Measurements from ENCODE around the gene EFNB3.

Gene EFNB3

GRCh38 chr17:7717756-7718350, 12.9 kb downstream of the EFNB3 start:
- DNase-seq (ENCODE audit: low read depth), result peak; percentile 52

- DNase-seq (ENCODE audit: low read depth), result no peak
Measured at GRCh38 chr17:7719661-7720060, 14.7 kb downstream of the EFNB3 start.

DNA sequence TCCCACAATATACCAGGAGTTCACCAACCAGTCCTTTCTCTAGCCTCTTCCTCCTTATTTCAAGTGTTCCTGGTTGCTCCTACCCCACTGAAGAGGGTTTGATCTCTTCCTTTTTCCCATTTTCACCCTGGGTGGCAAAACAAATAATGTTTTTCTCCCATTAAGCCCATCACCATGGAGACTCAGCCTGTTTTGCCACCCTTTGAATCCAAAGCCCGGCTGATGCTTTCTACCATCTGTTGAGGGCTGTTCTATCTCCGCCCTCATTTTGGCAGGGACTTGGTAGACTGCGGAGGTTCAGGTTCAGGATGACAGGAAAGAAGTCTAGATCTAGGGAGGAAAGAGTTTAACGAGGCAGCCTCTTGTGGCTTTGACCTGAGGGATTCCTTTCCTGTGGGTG, 15.1 kb downstream of the EFNB3 start:
- DNase-seq (ENCODE audit: low read depth), result no peak

GRCh38 chr17:7721612-7722011, 16.6 kb downstream of the EFNB3 start:
- no peak for DNase-seq (ENCODE audit: low read depth)

GRCh38 chr17:7727886-7728285, 22.9 kb downstream of the EFNB3 start:
- DNase-seq (ENCODE audit: low read depth), result no peak

- DNase-seq (ENCODE audit: low read depth), result no peak
Measured at GRCh38 chr17:7729816-7730215, 24.8 kb downstream of the EFNB3 start.

DNA sequence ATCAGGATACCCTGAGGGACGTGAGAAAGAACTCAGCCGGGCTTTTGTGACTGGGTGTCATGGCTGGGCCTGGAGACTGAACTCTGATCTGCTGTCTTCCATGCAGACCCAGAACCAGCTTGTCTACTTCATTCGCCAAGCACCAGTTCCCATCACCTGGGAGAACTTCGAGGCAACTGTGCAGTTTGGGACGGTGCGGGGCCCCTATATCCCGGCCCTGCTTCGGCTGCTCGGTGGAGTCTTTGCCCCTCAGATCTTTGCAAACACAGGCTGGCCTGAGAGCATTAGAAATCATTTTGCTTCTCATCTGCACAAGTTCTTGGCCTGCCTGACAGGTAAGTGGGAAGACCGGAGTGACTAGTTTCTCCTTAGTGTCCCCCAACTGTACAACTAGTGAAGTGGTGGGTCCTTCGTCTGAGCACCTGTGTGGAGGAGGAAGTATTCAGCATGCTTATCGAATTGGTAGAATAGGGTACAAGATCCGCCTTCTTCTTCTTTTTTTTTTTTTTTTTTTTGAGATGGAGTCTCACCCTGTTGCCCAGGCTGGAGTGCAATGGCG, 28.1 kb downstream of the EFNB3 start:
- no peak for DNase-seq (ENCODE audit: low read depth)

GRCh38 chr17:7737601-7738000, 32.6 kb downstream of the EFNB3 start:
- no peak for DNase-seq (ENCODE audit: low read depth)

DNA sequence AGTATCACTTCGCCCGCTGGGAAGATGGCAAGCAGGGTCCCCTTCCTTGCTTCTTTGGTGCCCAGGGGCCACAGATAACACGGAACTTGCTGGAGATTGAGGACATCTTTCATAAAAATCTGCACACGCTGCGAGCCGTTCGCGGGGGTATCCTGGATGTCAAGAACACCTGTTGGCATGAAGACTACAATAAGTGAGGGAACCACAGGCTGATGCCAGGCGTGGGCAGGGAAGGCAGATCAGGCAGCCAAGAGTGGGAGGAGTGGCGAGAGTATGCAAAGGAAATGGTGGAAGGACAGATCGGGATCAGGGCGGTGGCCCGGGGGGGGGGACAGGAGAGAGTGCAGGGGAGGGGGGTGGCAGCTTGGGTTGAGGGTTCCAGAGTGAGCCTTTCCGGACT, 34.7 kb downstream of the EFNB3 start:
- no peak for DNase-seq (ENCODE audit: low read depth)

- no peak for DNase-seq (ENCODE audit: low read depth)
Measured at GRCh38 chr17:7740481-7741001, 35.5 kb downstream of the EFNB3 start.

DNA sequence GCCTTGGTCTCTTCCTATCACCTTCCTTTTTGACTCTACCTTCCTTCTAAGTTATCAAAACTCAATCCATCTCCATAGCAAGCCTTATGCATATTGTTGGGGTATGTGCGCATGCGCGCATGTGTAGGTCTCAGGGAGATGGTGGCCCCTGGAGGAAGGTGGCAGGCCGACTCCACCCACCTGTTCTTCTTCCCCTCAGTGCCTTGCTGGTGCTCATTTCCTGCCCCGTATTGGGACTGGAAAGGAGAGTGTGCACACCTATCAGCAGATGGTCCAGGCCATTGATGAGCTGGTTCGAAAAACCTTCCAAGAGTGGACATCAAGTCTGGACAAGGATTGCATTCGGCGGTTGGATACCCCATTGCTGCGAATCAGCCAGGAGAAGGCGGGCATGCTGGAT, 37.7 kb downstream of the EFNB3 start:
- DNase-seq (ENCODE audit: low read depth), result no peak

DNA sequence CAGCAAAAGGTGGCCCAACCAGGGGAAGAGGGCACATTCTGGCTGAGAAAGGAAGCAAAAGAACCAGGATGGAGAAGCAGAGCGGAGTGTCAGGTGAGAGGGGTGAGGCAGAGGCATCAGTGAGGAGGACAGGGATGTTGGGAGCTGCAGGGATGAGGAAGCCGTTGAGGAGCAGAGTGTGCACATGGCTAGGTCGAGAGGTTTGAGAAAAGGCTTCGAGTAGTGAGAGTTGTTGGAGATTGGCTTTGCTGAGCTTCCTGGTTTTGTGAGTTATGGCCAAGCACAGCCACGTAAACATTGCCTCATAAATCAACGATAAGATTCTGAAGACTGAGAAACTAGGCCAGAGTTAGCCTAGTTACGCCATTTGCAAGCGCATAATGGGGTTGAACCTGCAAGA, 39.4 kb downstream of the EFNB3 start:
- DNase-seq (ENCODE audit: low read depth), result peak; percentile 15

DNA sequence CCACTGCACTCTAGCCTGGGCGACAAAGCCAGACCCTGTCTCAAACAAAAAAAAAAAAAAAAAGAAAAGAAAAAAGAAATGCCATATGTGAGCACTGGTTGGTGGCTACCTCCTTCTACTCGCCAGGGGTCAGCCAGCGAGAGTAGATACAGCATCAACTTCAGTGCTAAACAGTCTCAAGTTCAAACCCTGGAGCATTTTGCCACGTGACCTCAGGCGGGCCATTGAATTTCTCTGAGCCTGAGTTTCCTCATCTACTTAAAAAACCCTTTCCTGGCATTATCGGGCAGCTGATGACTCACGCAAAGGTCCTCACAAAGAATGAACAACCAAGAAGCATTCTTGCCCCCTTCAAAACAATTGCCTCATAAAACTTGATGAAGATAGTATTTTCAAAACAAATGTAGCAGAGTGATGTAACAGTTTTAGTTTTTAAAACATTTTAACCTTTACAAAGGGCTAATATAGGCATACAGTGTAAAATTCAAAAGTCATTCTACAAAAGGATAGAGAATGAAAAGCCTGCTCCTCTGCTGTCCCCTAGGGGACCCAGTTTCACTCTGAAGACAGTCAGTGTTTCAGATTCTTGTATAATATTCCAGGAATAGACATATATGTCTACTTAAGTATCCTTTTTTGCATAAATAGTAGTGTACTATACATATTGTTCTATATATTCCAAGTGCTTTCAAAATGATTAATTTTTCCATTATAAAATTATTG, 40.9 kb downstream of the EFNB3 start:
- peak; percentile 96 for DNase-seq (ENCODE audit: low read depth)

DNA sequence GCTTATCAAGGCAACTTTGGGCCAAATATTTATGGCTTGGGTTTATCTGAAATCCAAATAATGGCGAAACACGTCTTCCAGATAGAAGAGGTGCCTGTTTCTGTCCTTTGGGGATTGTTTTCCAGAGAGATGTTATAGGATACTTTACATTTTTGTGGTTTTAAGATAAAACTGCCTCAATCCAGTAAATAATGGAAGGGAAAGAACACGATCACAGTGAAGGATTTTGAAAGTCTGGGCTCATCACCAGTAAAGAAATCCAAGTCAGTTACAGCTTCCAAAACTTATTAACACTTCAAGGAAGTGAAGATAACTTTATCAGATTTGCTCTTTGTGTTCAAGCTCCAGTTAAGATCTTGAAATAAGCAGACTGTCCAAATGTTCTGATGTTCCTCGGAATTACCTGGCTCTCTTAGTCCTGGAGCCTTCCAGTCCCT, 42.7 kb downstream of the EFNB3 start:
- DNase-seq (ENCODE audit: low read depth), result peak; percentile 64

DNA sequence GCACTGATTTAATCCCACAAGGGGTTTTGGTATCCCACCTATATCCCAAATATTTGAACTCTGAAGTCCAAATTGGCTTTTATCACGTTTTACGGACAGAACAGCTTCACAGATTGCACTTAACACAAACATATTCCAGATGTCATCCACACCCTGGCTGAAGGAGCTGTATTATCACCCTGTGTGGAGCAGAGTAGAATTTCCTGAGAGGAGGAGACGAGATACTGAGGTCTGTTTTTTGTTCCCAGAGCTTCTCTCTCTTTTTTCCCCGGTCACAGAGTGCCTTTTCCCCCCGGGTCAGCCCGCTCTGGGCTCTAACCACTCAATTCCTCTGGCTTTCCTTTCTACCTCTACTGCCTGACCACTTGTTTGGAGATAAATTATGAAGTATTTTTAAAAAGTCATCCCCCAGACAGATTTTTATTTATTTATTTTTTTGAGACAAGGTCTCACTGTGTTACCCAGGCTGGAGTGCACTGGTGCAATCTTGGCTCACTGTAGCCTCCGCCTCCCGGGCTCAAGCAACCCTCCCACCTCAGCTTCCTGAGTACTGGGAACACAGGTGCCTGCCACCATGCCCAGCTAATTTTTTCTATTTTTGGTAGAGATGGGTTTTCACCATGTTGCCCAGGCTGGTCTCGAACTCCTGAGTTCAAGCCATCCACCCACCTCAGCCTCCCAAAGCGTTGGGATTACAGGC, 43.2 kb downstream of the EFNB3 start:
- DNase-seq (ENCODE audit: low read depth), result peak; percentile 34

DNA sequence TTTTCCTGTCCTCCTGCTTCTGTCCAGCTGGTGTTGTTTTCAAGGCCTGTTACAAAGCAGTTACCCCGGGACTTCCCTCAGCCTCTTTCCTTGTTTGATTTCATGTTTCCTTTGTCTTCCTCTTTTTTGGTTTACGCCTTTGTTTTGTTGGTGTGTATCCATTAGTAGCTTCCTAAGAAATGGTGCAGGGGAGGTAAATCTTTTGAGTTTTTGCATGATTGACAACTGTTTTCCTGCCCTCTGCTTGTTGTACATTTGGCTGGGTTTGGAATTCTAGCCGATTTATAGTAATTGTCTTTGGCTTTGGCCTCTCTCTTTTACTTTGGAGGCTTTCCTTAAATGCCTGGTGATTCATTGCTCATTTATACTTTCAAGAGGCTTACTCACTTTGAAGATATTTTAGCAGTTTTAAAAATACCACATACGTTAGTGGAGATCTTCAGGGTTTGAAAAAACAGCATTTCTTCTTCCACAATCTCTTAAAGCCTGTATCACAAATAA, 45.4 kb downstream of the EFNB3 start:
- DNase-seq (ENCODE audit: low read depth), result peak; percentile 87

DNA sequence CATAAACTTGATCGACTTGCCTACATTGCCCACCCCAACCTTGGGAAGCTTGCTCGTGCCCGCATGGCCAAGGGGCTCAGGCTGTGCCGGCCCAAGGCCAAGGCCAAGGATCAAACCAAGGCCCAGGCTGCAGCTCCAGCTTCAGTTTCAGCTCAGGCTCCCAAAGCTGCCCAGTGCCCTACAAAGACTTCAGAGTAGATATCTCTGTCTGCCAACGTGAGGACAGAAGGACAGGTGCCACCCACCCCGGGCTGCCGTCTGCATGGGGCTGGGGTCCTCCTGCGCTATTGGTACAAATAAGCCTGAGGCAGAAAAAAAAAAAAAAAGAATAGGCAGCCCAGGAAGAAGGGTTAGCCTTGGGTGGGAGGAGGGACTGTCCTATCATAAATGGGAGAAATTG, 49.7 kb downstream of the EFNB3 start:
- DNase-seq (ENCODE audit: low read depth), result no peak

DNA sequence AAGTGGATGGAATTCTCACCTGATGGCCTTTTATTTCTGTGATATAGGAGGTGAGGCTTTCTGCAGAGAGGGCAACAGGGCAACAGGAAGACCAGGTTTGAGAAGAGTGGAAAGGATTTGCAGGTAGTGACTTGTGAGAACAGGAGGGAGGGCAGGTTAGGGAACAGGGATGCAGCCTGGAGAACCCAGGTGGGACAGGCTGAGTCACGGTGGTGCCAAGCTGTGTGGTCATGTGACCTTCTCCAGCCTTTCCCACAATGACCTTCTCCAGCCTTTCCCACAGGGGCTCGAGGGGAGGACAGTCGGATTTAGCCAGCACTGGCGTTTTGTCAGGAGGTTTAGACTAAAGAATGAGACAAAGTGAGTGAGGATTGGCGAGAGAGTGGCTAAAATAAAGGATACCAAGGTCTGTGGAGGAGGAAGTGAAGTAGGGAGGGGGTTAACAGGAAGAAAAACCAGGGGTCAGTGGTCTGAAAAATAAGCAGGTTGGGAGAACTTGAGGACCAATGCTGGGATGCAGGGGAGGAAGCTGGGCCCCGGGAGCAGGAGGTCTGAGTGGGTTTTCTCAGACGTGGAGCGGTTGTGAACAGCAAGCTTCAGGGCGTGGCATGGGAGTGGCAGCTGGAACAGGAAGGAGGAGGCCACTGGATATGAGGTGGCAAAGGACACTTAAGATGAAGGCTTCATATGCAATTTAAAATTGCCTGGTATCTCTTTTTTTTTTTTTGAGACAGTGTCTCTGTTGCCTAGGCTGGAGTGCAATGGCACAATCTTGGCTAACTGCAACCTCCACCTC, 50.3 kb downstream of the EFNB3 start:
- DNase-seq (ENCODE audit: low read depth), result no peak

DNA sequence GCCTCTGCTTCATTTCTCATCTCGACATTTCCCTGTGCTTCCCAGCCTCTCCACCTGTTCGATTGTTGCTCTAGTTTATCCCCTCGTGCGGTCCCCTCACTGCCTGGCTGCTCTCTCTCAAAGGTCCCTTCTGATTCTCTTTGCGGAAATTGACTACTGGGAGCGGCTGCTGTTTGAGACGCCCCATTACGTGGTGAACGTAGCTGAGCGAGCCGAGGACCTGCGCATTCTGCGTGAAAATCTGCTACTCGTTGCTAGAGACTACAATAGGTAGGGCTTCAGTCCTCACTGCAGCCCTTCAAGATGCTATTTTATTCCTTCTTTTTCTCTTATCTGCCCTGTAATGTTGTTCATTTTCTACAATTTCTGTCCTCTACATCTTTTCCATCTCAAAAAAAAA, 52.0 kb downstream of the EFNB3 start:
- no peak for DNase-seq (ENCODE audit: low read depth)

Measured in iris pigment epithelial cell (primary cell).